Keratinocyte (primary cell): Measurements from ENCODE around the gene GPD1. TPM values are rescaled to one million over a fixed set of nuclear protein-coding genes. Genes with fewer than 3 reads are reported as not detected.

Source experiments
- DNase-seq: peaks from one replicate; pipeline ENCODE4 v3.0.0-alpha.2; 2011; ENCODE audit warnings: low read depth, missing footprints, low spot score
- FAIRE-seq: peaks from 2 replicates; lab custom pipeline; 2011; peaks lifted over from hg19 to GRCh38; lab: Jason Lieb, UNC
- H2AFZ ChIP-seq: 2 replicates; pipeline ENCODE4 v1.6.0; 2012; ENCODE audit warnings: low read length, control low read depth, inconsistent platforms; ENCODE audit not compliant: control insufficient read depth
- H3K27ac ChIP-seq: 2 replicates; pipeline ENCODE4 v1.5.1; 2011; ENCODE audit warnings: low read length; ENCODE audit not compliant: control insufficient read depth, insufficient read depth
- H3K27me3 ChIP-seq: 3 replicates; pipeline ENCODE4 v1.6.0; 2011; ENCODE audit warnings: low read length; ENCODE audit not compliant: control insufficient read depth, insufficient read depth; ENCODE audit errors: extremely low read depth
- H3K36me3 ChIP-seq, 2 experiments: 2 replicates in 1 of 2; 3 replicates in 1 of 2; pipeline ENCODE4 v1.5.1; 2011; ENCODE audit warnings: low read length in 2 of 2, mild to moderate bottlenecking in 1 of 2; ENCODE audit not compliant: control insufficient read depth in 2 of 2, insufficient read depth in 2 of 2; ENCODE audit errors: extremely low read depth in 1 of 2
- H3K4me1 ChIP-seq: 3 replicates; pipeline ENCODE4 v1.5.1; 2011; ENCODE audit warnings: low read length; ENCODE audit not compliant: control insufficient read depth, insufficient read depth; ENCODE audit errors: extremely low read depth
- H3K4me2 ChIP-seq: 3 replicates; pipeline ENCODE4 v1.6.0; 2011; ENCODE audit warnings: low read depth, low read length; ENCODE audit not compliant: control insufficient read depth, insufficient read depth; ENCODE audit errors: extremely low read depth
- H3K4me3 ChIP-seq, 3 experiments: fragments of 200-600 bp in 1 of 3; sonication (generic) in 1 of 3; 2 replicates in 2 of 3; 3 replicates in 1 of 3; pipeline ENCODE4 v1.5.1; 2011 to 2016; ENCODE audit warnings: low read length in 3 of 3, mild to moderate bottlenecking in 3 of 3, control low read depth in 2 of 3, inconsistent platforms in 1 of 3, low read depth in 1 of 3, mixed read lengths in 1 of 3, mixed run types in 1 of 3, moderate library complexity in 1 of 3; ENCODE audit not compliant: control insufficient read depth in 2 of 3, insufficient read depth in 2 of 3; ENCODE audit errors: extremely low read depth in 1 of 3
- H3K79me2 ChIP-seq: 2 replicates; pipeline ENCODE4 v1.6.0; 2012; ENCODE audit warnings: low read length; ENCODE audit not compliant: control insufficient read depth, insufficient read depth
- H3K9ac ChIP-seq: 3 replicates; pipeline ENCODE4 v1.6.0; 2011; ENCODE audit warnings: low read length; ENCODE audit not compliant: control insufficient read depth, insufficient read depth; ENCODE audit errors: extremely low read depth
- H3K9me1 ChIP-seq: 3 replicates; pipeline ENCODE4 v1.6.0; 2011; ENCODE audit warnings: low read length; ENCODE audit not compliant: control insufficient read depth, insufficient read depth; ENCODE audit errors: extremely low read depth
- H3K9me3 ChIP-seq: 2 replicates; pipeline ENCODE4 v1.5.1; 2012; ENCODE audit warnings: low read depth, low read length; ENCODE audit not compliant: control insufficient read depth
- H4K20me1 ChIP-seq: 3 replicates; pipeline ENCODE4 v1.6.0; 2011; ENCODE audit warnings: low read length; ENCODE audit not compliant: control insufficient read depth, insufficient read depth; ENCODE audit errors: extremely low read depth
- EZH2 ChIP-seq: IDR thresholded peaks from one replicate; pipeline ENCODE4 v1.6.1; 2012; ENCODE audit warnings: inconsistent platforms, mild to moderate bottlenecking, low read length, moderate library complexity
- dilution Hi-C: fragments of 300-500 bp; cut with MboI; formaldehyde crosslinking; loops from one replicate; pipeline ENCODE4 v1.7.0; 2020; ENCODE audit warnings: low sequenced_read_pairs; ENCODE audit not compliant: extremely low pct_ligation_motif_present
- polyA plus RNA-seq, 5 experiments: library from polyadenylated mRNA; depleted of rRNA in 3 of 5; stranded (reverse) in 3 of 5; stranded (forward) in 1 of 5; unstranded in 1 of 5; fragments of >200 nt; gene quantifications; 1 replicate in 1 of 5; 2 replicates in 3 of 5; 3 replicates in 1 of 5; pipeline versions ENCODE4 v1.2.1 to v1.2.3, GENCODE V29; 2011 to 2012; ENCODE audit warnings: missing spikeins in 2 of 5, low read depth in 1 of 5, low replicate concordance in 1 of 5
- TF ChIP-seq, protein P1 (sequence below), 3 experiments: IDR thresholded peaks in 1 of 3; conservative IDR thresholded peaks in 1 of 3; optimal IDR thresholded peaks in 1 of 3; 2 replicates in 2 of 3; 3 replicates in 1 of 3; pipeline versions ENCODE3 to v1.5.1; 2011; ENCODE audit warnings: low read length in 3 of 3, mild to moderate bottlenecking in 3 of 3, moderate library complexity in 2 of 3, control low read depth in 1 of 3, inconsistent platforms in 1 of 3; ENCODE audit not compliant: insufficient read depth in 2 of 3; ENCODE audit errors: extremely low read depth in 1 of 3

GPD1 gene
- polyA plus RNA-seq, 1 donor (not counting 4 experiments of a cell fraction or from before 2014, with no cell fraction given) = 0.13 TPM

DNA sequence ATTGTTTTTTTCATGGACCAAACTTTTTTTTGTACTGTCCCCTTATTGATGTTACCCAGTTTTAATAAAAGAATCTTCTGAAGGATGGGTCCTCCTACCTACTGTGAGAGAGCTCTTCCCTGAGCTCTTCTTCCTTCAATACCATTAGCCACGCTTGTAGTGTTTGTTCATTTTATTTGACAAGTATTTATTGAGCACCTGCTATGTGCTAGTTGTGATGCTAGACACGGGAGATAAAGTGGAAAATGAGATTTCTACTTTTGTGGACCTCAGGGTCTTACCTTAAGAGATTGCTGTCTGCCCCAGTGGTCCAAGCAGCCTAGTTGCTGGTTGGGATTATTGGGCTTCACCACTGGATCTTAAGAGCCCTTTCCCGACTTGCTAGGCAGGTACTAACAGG, 3.2 kb upstream of the GPD1 start:
- FAIRE-seq (no peak), DNase-seq (no peak)
- Histone ChIP-seq H3K9ac (no peak overlapping the region), H3K4me3 (no peak overlapping the region), H3K27ac (no peak overlapping the region), H3K4me2 (no peak overlapping the region), H3K36me3 (peaks cover 34 to 45% of the 10 kb centered on the region in 2 experiments), H4K20me1 (no peaks in the 10 kb centered on the region), H3K79me2 (no peaks in the 10 kb centered on the region), H3K9me1 (no peaks in the 10 kb centered on the region), H2AFZ (no peak overlapping the region), H3K27me3 (no peaks in the 10 kb centered on the region), H3K9me3 (no peaks in the 10 kb centered on the region), H3K4me1 (peaks cover 18% of the 10 kb centered on the region)
- dilution Hi-C loops = no loop called here
- TF ChIP-seq, protein P1, sequence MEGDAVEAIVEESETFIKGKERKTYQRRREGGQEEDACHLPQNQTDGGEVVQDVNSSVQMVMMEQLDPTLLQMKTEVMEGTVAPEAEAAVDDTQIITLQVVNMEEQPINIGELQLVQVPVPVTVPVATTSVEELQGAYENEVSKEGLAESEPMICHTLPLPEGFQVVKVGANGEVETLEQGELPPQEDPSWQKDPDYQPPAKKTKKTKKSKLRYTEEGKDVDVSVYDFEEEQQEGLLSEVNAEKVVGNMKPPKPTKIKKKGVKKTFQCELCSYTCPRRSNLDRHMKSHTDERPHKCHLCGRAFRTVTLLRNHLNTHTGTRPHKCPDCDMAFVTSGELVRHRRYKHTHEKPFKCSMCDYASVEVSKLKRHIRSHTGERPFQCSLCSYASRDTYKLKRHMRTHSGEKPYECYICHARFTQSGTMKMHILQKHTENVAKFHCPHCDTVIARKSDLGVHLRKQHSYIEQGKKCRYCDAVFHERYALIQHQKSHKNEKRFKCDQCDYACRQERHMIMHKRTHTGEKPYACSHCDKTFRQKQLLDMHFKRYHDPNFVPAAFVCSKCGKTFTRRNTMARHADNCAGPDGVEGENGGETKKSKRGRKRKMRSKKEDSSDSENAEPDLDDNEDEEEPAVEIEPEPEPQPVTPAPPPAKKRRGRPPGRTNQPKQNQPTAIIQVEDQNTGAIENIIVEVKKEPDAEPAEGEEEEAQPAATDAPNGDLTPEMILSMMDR (optimal IDR thresholded peaks at IDR 0.05 in 1 of 3, IDR thresholded peaks at IDR 0.05 in 1 of 3, conservative IDR thresholded peaks at IDR 0.05 in 1 of 3; ENCODE audit: extremely low read depth in 1 of 3, insufficient read depth in 2 of 3, low read length in 3 of 3) = no peak
- no peak for TF ChIP-seq EZH2

DNA sequence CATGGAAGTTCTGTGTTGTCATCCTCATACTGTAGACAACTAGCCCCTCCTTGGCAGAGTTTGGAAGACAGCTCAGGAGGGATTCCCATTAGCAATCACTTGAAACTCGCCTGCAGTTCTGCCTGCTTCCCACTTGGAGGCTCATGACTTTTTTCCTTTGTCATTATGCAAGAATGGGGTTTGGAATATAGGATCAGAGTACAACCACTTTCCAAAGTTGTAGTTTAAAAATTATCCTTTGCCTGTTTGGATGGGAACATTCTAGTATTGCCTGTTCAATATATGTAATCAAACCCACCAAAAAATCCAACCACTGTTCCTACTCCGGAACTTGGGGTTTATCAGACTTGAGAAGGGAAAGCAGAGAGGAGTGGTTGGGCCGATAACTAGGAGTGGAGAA, 2.1 kb upstream of the GPD1 start:
- no peaks in the 10 kb centered on the region for H4K20me1 ChIP-seq
- H3K9ac ChIP-seq = no peak overlapping the region
- H3K27ac ChIP-seq = no peak overlapping the region
- no peaks in the 10 kb centered on the region for H3K79me2 ChIP-seq
- DNase-seq = no peak
- H3K36me3 ChIP-seq = peaks cover 23 to 34% of the 10 kb centered on the region in 2 experiments
- TF ChIP-seq, protein P1 (optimal IDR thresholded peaks at IDR 0.05 in 1 of 3, IDR thresholded peaks at IDR 0.05 in 1 of 3, conservative IDR thresholded peaks at IDR 0.05 in 1 of 3; ENCODE audit: extremely low read depth in 1 of 3, insufficient read depth in 2 of 3, low read length in 3 of 3) = peak; percentile 33 to 47 (median 47)
- TF ChIP-seq EZH2 = no peak
- no peak overlapping the region for H3K4me3 ChIP-seq
- no peaks in the 10 kb centered on the region for H3K27me3 ChIP-seq
- no peak overlapping the region for H2AFZ ChIP-seq
- H3K4me2 ChIP-seq = no peak overlapping the region
- peaks cover 18% of the 10 kb centered on the region for H3K4me1 ChIP-seq
- no peaks in the 10 kb centered on the region for H3K9me1 ChIP-seq
- H3K9me3 ChIP-seq = no peaks in the 10 kb centered on the region
- no peak for FAIRE-seq
- dilution Hi-C loops = no loop called here
